ENCODE measurements around the gene KLHL14.

Gene KLHL14

GRCh38 chr18:32629981-32630700, 142.7 kb downstream of the KLHL14 start:
- no peak for DNase-seq

DNA sequence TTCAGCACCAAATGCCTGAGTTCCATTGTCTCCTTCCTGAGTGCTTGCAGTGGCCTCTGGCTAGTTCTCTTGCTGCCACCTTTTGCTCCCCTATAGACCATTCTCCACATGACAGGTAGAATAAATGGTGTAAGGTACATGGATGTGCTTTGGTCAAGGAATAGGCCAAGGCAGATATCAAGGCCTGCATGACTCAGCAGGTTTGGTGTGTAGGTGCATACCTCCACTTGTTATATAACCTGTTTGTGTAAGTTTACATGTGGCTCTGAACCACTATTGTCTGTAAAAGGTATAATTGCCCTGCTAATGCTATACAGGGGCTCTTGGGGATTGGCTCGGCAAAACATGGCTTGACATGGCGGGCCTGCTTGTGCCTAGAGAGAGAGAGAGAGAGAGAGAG, 143.5 kb downstream of the KLHL14 start:
- DNase-seq: no peak

DNA sequence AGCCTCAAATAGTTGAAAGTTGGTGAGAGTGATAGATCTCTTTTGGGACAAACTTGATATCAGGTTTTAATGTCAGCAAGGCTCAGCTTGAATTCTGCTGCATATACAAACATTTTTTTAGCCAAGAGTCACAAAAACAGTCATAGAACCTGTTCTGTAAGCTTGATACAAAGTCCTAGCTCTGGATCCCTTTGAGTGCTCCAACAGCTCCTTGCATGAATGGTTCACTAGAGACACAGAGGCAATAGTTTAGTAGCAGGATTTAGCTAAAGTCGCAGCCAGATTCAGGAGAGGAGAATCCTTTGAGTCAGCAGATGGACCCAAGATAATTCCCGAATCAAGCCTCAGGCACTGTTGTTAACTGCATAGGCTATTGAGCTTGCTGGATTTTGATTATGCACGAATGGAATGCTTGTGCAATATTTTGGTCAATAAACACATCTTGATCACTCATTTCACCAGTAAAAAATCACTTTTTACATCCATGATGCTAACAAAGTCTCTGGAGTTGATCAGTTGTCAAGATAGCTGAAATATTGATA, 148.6 kb downstream of the KLHL14 start:
- no peak for DNase-seq

DNA sequence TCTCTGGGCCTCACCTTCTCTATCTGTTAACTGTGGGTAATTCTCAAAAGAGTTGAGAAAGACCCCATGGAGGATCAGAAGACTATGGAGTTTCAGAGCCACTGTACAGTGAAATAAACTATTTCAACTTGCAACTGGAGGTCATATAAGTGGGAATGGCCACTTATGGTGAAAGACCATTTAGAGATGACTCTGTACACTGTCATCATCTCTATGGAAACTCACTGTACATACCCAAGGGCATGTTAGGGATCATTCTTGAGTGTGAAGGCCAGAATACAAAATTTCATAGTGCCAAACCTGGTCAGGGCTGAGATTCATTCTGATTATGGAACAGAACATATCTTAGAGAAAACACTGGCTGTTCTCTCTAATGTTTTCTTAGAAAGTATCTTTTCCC, 149.3 kb downstream of the KLHL14 start:
- DNase-seq: no peak

Measured in fibroblast of skin of right quadriceps (primary cell).